Thymus (tissue), 11 donors: ENCODE data around the gene ILRUN. TPM values are rescaled to one million over a fixed set of nuclear protein-coding genes. Genes with fewer than 3 reads are reported as not detected.
"Not testable (repeated sequence)": the region's sequence is repeated elsewhere in the genome, so short reads cannot be mapped to it uniquely, and the experiment has no call there.

Source experiments
- DNase-seq, 9 donors: peaks; one replicate each; pipeline ENCODE4 v3.0.0-alpha.2; 2013; ENCODE audit warnings: low spot score in 9 of 9, low read depth in 6 of 9, missing footprints in 1 of 9
- H3K27ac ChIP-seq, 2 donors: one replicate each; pipeline ENCODE4 v1.5.1; 2013; ENCODE audit warnings: control low read depth in 1 of 2, low read depth in 1 of 2, low read length in 1 of 2, mild to moderate bottlenecking in 1 of 2, moderate library complexity in 1 of 2
- H3K27me3 ChIP-seq, 2 donors: one replicate each; pipeline ENCODE4 v1.5.1; 2013; ENCODE audit warnings: low read length in 1 of 2; ENCODE audit not compliant: control insufficient read depth in 2 of 2, insufficient read depth in 1 of 2
- H3K36me3 ChIP-seq, 2 donors: one replicate each; pipeline ENCODE4 v1.5.1; 2013; ENCODE audit warnings: low read length in 1 of 2, mild to moderate bottlenecking in 1 of 2, moderate library complexity in 1 of 2; ENCODE audit not compliant: control insufficient read depth in 2 of 2, insufficient read depth in 2 of 2
- H3K4me1 ChIP-seq, 2 donors: one replicate each; pipeline ENCODE4 v1.5.1; 2013; ENCODE audit warnings: low read length in 2 of 2; ENCODE audit not compliant: control insufficient read depth in 2 of 2, insufficient read depth in 2 of 2
- H3K4me3 ChIP-seq, 2 donors: one replicate each; pipeline ENCODE4 v1.5.1; 2013; ENCODE audit warnings: low read length in 2 of 2, control low read depth in 1 of 2, mild to moderate bottlenecking in 1 of 2
- H3K9me3 ChIP-seq, 2 donors: one replicate each; pipeline ENCODE4 v1.5.1; 2013; ENCODE audit warnings: low read length in 1 of 2, mild to moderate bottlenecking in 1 of 2; ENCODE audit not compliant: control insufficient read depth in 2 of 2, insufficient read depth in 1 of 2
- WGBS: extraction: QIAGEN DNeasy Blood & Tissue Kit; methylation state at CpG from one replicate; pipeline ENCODE4 v1.1.7; 2013; 5-methylcytosine and 5-hydroxymethylcytosine counted together
- polyA plus RNA-seq: library from polyadenylated mRNA; stranded (reverse); fragments of 200-250 nt; gene quantifications from one replicate; pipeline ENCODE4 v1.2.3, GENCODE V29; 2013
- total RNA-seq: library from RNA; stranded (reverse); fragments of 120-200 nt; gene quantifications from one replicate; pipeline ENCODE4 v1.2.4, GENCODE V29; 2013
- donor health status: healthy.

ILRUN gene
- total and polyA plus RNA-seq, 2 donors: 17.4 to 35.5 TPM

- Histone ChIP-seq H3K9me3 (no peaks in the 10 kb centered on the region), H3K27me3 (no peaks in the 10 kb centered on the region), H3K4me3 (no peak overlapping the region), H3K27ac (no peak overlapping the region), H3K36me3 (peaks cover 2 to 3% of the 10 kb centered on the region in 2 donors), H3K4me1 (no peaks in the 10 kb centered on the region)
- no peak for DNase-seq
Observed at GRCh38 chr6:34689742-34690141, 6.8 kb downstream of the ILRUN start.

GRCh38 chr6:34688956-34689355 lies 7.6 kb downstream of the ILRUN start:
- H3K27me3 ChIP-seq: no peaks in the 10 kb centered on the region
- no peak overlapping the region for H3K4me3 ChIP-seq
- WGBS: 94% methylated on average over 5 of the region's 5 CpGs
- H3K27ac ChIP-seq: no peak overlapping the region
- DNase-seq: no peak
- H3K36me3 ChIP-seq: peaks cover 2 to 3% of the 10 kb centered on the region in 2 donors
- no peaks in the 10 kb centered on the region for H3K9me3 ChIP-seq
- H3K4me1 ChIP-seq: no peaks in the 10 kb centered on the region

- Histone ChIP-seq H3K27ac (no peak overlapping the region), H3K27me3 (no peaks in the 10 kb centered on the region), H3K9me3 (no peaks in the 10 kb centered on the region), H3K36me3 (peaks cover 2 to 3% of the 10 kb centered on the region in 2 donors), H3K4me3 (no peak overlapping the region), H3K4me1 (no peaks in the 10 kb centered on the region)
- no peak for DNase-seq
- WGBS: 96% methylated on average over 2 of the region's 2 CpGs
Observed at GRCh38 chr6:34684919-34685318, 11.6 kb downstream of the ILRUN start.

GRCh38 chr6:34684364-34684763 lies 12.2 kb downstream of the ILRUN start:
- Histone ChIP-seq H3K36me3 (peaks cover 2 to 3% of the 10 kb centered on the region in 2 donors), H3K27ac (no peak overlapping the region), H3K27me3 (no peaks in the 10 kb centered on the region), H3K9me3 (no peaks in the 10 kb centered on the region), H3K4me3 (no peak overlapping the region), H3K4me1 (no peaks in the 10 kb centered on the region)
- DNase-seq: no peak
- WGBS: 95% methylated on average over 2 of the region's 2 CpGs

- H3K36me3 ChIP-seq: no peaks in the 10 kb centered on the region
- H3K27me3 ChIP-seq: no peaks in the 10 kb centered on the region
- H3K4me3 ChIP-seq: no peak overlapping the region
- no peak overlapping the region for H3K27ac ChIP-seq
- no peaks in the 10 kb centered on the region for H3K4me1 ChIP-seq
- no peak for DNase-seq
- WGBS: 92% methylated on average over 3 of the region's 3 CpGs
- H3K9me3 ChIP-seq: no peaks in the 10 kb centered on the region
Observed at GRCh38 chr6:34680802-34681515, 15.6 kb downstream of the ILRUN start.

GRCh38 chr6:34680313-34680712 lies 16.3 kb downstream of the ILRUN start:
- H3K4me1 ChIP-seq: not testable (repeated sequence)

GRCh38 chr6:34679552-34680253 lies 16.9 kb downstream of the ILRUN start:
- WGBS: 97% methylated on average over 1 of the region's 1 CpG
- Histone ChIP-seq H3K4me1 (peaks cover 0 to 4% of the 10 kb centered on the region in 2 donors), H3K27ac (no peak overlapping the region)

More at GRCh38 chr6:34680313-34680712, 16.3 kb downstream of the ILRUN start:
- not testable (repeated sequence) for H3K27ac ChIP-seq, H3K27me3 ChIP-seq, H3K4me3 ChIP-seq, H3K36me3 ChIP-seq, DNase-seq, H3K9me3 ChIP-seq
- 97% methylated on average over 7 of the region's 7 CpGs for WGBS

GRCh38 chr6:34676140-34676539 lies 20.4 kb downstream of the ILRUN start:
- no peak overlapping the region for H3K27ac ChIP-seq
- no peak overlapping the region for H3K4me3 ChIP-seq
- no peak for DNase-seq
- H3K27me3 ChIP-seq: no peaks in the 10 kb centered on the region
- H3K36me3 ChIP-seq: no peaks in the 10 kb centered on the region
- no peaks in the 10 kb centered on the region for H3K9me3 ChIP-seq
- peaks cover 6 to 28% of the 10 kb centered on the region in 2 donors for H3K4me1 ChIP-seq

More at GRCh38 chr6:34679552-34680253, 16.9 kb downstream of the ILRUN start:
- Histone ChIP-seq H3K9me3 (no peaks in the 10 kb centered on the region), H3K36me3 (no peaks in the 10 kb centered on the region), H3K27me3 (no peaks in the 10 kb centered on the region), H3K4me3 (no peak overlapping the region)
- no peak for DNase-seq

- H3K4me3 ChIP-seq, H3K27ac ChIP-seq, H3K27me3 ChIP-seq, H3K9me3 ChIP-seq, H3K36me3 ChIP-seq, DNase-seq: not testable (repeated sequence)
- peaks cover 6 to 28% of the 10 kb centered on the region in 2 donors for H3K4me1 ChIP-seq
- 94% methylated on average over 9 of the region's 9 CpGs for WGBS
Observed at GRCh38 chr6:34674930-34675329, 21.6 kb downstream of the ILRUN start.
